MM.1S (cell line): Measurements from ENCODE around the gene HOMER1.

Source experiments
- DNase-seq: peaks from one replicate; pipeline ENCODE4 v3.0.0-alpha.2; 2015
- H2AFZ ChIP-seq: fragments of 300-600 bp; sonication (generic); 2 replicates; pipeline ENCODE4 v1.6.0; 2016; ENCODE audit warnings: antibody characterized with exemption, low read length
- H3F3A ChIP-seq: fragments of 300-600 bp; sonication (generic); 2 replicates; pipeline ENCODE4 v1.6.1; 2016; ENCODE audit warnings: mild to moderate bottlenecking, antibody characterized with exemption, low read length, moderate library complexity, mixed read lengths; ENCODE audit not compliant: insufficient read depth
- H3K27ac ChIP-seq: fragments of 300-600 bp; sonication (generic); 2 replicates; pipeline ENCODE4 v1.5.1; 2016; ENCODE audit warnings: mild to moderate bottlenecking, low read length
- H3K27me3 ChIP-seq: fragments of 300-600 bp; sonication (generic); replicated peaks from 2 replicates; pipeline ENCODE4 v1.6.0; 2016; ENCODE audit warnings: low read length; ENCODE audit not compliant: insufficient read depth
- H3K36me3 ChIP-seq: fragments of 300-600 bp; sonication (generic); replicated peaks from 2 replicates; pipeline ENCODE4 v1.6.1; 2016; ENCODE audit warnings: mild to moderate bottlenecking, low read length, mixed read lengths; ENCODE audit not compliant: insufficient read depth
- H3K4me1 ChIP-seq: fragments of 300-600 bp; sonication (generic); 2 replicates; pipeline ENCODE4 v1.6.1; 2016; ENCODE audit warnings: low read length, mixed read lengths
- H3K4me2 ChIP-seq: fragments of 300-600 bp; sonication (generic); 2 replicates; pipeline ENCODE4 v1.6.0; 2016; ENCODE audit warnings: low read depth, low read length
- H3K4me3 ChIP-seq: fragments of 300-600 bp; sonication (generic); 2 replicates; pipeline ENCODE4 v1.5.1; 2016; ENCODE audit warnings: low read length, mixed read lengths
- H3K79me2 ChIP-seq: fragments of 300-600 bp; sonication (generic); 2 replicates; pipeline ENCODE4 v1.6.1; 2016; ENCODE audit warnings: mixed run types, low read length, mixed read lengths
- H3K9ac ChIP-seq: fragments of 300-600 bp; sonication (generic); 2 replicates; pipeline ENCODE4 v1.6.1; 2016; ENCODE audit warnings: low read length, mixed read lengths
- H3K9me2 ChIP-seq: fragments of 300-600 bp; sonication (generic); replicated peaks from 2 replicates; pipeline ENCODE4 v1.6.1; 2016; ENCODE audit warnings: mild to moderate bottlenecking, low read length, mixed read lengths; ENCODE audit not compliant: insufficient read depth
- H3K9me3 ChIP-seq: fragments of 300-600 bp; sonication (generic); replicated peaks from 2 replicates; pipeline ENCODE4 v1.6.1; 2016; ENCODE audit warnings: mild to moderate bottlenecking, low read length, mixed read lengths; ENCODE audit not compliant: insufficient read depth
- H4K20me1 ChIP-seq: fragments of 300-600 bp; sonication (generic); 2 replicates; pipeline ENCODE4 v1.6.1; 2016; ENCODE audit warnings: mild to moderate bottlenecking, low read length, moderate library complexity, mixed read lengths; ENCODE audit not compliant: insufficient read depth
- CTCF ChIP-seq: fragments of 300-600 bp; sonication (generic); IDR thresholded peaks from 2 replicates; pipeline ENCODE4 v1.5.1; 2016; ENCODE audit warnings: antibody characterized with exemption, low read length, mixed read lengths
- EZH2 ChIP-seq: fragments of 300-600 bp; sonication (generic); optimal IDR thresholded peaks from 2 replicates; pipeline ENCODE3; 2017; ENCODE audit warnings: low read depth, mild to moderate bottlenecking, antibody characterized with exemption, low read length, mixed read lengths
- EZH2phosphoT487 ChIP-seq: fragments of 300-600 bp; sonication (generic); IDR thresholded peaks from 2 replicates; pipeline ENCODE4 v1.6.1; 2018; ENCODE audit warnings: antibody characterized with exemption, low read length

The HOMER1 gene

GRCh38 chr5:79399046-79399445, 114.9 kb downstream of the HOMER1 start:
- Histone ChIP-seq H3K9me2 (no peaks in the 10 kb centered on the region), H3K27ac (no peak overlapping the region), H3K27me3 (no peaks in the 10 kb centered on the region), H3K9me3 (no peaks in the 10 kb centered on the region), H3K4me1 (no peaks in the 10 kb centered on the region), H3K9ac (no peak overlapping the region), H3K36me3 (no peaks in the 10 kb centered on the region), H4K20me1 (no peaks in the 10 kb centered on the region), H3K4me2 (no peak overlapping the region), H3F3A (no peaks in the 10 kb centered on the region), H3K4me3 (no peak overlapping the region), H2AFZ (no peak overlapping the region), H3K79me2 (no peaks in the 10 kb centered on the region)
- TF ChIP-seq CTCF (no peak), EZH2phosphoT487 (no peak), EZH2 (no peak)
- no peak for DNase-seq

DNA sequence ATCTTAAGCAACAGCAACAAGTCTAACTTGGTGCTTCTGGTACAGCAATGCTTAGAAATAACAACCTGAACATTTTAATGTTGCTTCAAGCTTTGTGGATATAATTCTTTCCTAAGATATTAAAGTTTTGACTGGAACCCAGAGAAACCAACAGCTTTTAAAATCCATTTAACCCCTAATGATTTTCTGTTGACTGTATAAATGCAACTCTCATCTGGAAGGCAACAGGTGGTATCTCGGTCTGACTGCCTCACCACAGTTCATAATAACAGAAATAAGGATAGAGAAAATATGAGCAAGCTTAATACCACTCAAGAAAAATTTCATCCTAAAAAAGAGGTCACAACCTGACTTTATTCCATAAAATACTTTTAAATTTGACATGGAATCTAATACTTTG, 116.9 kb downstream of the HOMER1 start:
- Histone ChIP-seq H3K4me2 (no peak overlapping the region), H3F3A (no peaks in the 10 kb centered on the region), H3K4me1 (no peaks in the 10 kb centered on the region), H3K4me3 (no peak overlapping the region), H3K36me3 (no peaks in the 10 kb centered on the region), H3K27me3 (no peaks in the 10 kb centered on the region), H3K9me3 (no peaks in the 10 kb centered on the region), H4K20me1 (no peaks in the 10 kb centered on the region), H3K9me2 (no peaks in the 10 kb centered on the region), H2AFZ (no peak overlapping the region), H3K9ac (no peak overlapping the region), H3K27ac (no peak overlapping the region), H3K79me2 (no peaks in the 10 kb centered on the region)
- TF ChIP-seq EZH2phosphoT487 (no peak), EZH2 (no peak), CTCF (no peak)
- no peak for DNase-seq

DNA sequence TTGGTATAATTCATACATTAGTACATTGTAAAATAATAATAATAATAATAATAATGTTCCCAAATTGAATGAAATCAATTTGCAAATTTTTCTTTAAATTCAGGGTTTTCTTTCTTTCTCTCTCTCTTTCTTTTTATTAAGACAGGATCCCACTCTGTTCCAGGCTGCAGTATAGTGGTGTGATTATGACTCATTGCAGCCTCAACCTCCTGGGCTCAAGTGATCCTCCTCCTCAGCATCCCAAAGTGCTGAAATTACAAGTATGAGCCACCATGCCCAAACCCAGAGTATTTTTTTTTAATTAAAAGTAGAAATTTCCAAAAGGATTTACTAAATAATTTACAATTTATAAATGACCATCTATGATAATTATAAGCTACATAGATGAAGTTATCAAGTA, 117.7 kb downstream of the HOMER1 start:
- Histone ChIP-seq H3K27ac (no peak overlapping the region), H3F3A (no peaks in the 10 kb centered on the region), H4K20me1 (no peaks in the 10 kb centered on the region), H3K9me3 (no peaks in the 10 kb centered on the region), H3K4me3 (no peak overlapping the region), H3K9ac (no peak overlapping the region), H3K27me3 (no peaks in the 10 kb centered on the region), H3K36me3 (no peaks in the 10 kb centered on the region), H3K79me2 (no peaks in the 10 kb centered on the region), H3K4me1 (no peaks in the 10 kb centered on the region), H3K9me2 (no peaks in the 10 kb centered on the region), H2AFZ (no peak overlapping the region), H3K4me2 (no peak overlapping the region)
- TF ChIP-seq EZH2 (no peak), CTCF (no peak), EZH2phosphoT487 (no peak)
- DNase-seq: no peak
